CD4-positive, alpha-beta T cell (primary cell): Measurements from ENCODE around the gene ARHGAP15. TPM values are rescaled to one million over a fixed set of nuclear protein-coding genes. Genes with fewer than 3 reads are reported as not detected.
"Not testable (repeated sequence)": the region's sequence is repeated elsewhere in the genome, so short reads cannot be mapped to it uniquely, and the experiment has no call there.

ENCODE experiments used
- ATAC-seq: fragments of 200-7000 bp; cut with Tn5 transposase; one replicate; pipeline ENCODE4 v1.10.0; 2022; ENCODE audit warnings: mild to moderate bottlenecking; ENCODE audit not compliant: poor library complexity
- CTCF ChIA-PET: fragments of 350-600 bp; sonication (Branson Sonifier 250); formaldehyde crosslinking; loops from one replicate; lab custom pipeline; 2021; ENCODE audit warnings: antibody characterized with exemption, inconsistent platforms; lab: Charles Lee
- POLR2A ChIA-PET: fragments of 350-600 bp; sonication (Branson Sonifier 250); formaldehyde crosslinking; loops from one replicate; lab custom pipeline; 2021; ENCODE audit warnings: antibody characterized with exemption, inconsistent platforms; lab: Charles Lee
- DNase-seq, 14 experiments: peaks; one replicate each; pipeline ENCODE4 v3.0.0-alpha.2; 2013 to 2020; ENCODE audit warnings: mixed read lengths in 2 of 14
- H3K27ac ChIP-seq, 2 donors: one replicate each; pipeline versions ENCODE4 v1.5.1 to v1.7.0; 2013; ENCODE audit warnings: low read length in 2 of 2, low read depth in 1 of 2, mild to moderate bottlenecking in 1 of 2
- H3K27me3 ChIP-seq, 2 experiments: 1 replicate in 1 of 2; 2 replicates in 1 of 2; pipeline versions ENCODE4 v1.6.1 to v1.7.0; 2013; ENCODE audit warnings: low read length in 2 of 2, control low read depth in 1 of 2, mild to moderate bottlenecking in 1 of 2, moderate library complexity in 1 of 2; ENCODE audit not compliant: insufficient read depth in 2 of 2, control insufficient read depth in 1 of 2
- H3K36me3 ChIP-seq: one replicate; pipeline ENCODE4 v1.6.1; 2013; ENCODE audit warnings: low read length, control low read depth; ENCODE audit not compliant: insufficient read depth
- H3K4me1 ChIP-seq: one replicate; pipeline ENCODE4 v1.6.1; 2013; ENCODE audit warnings: low read length, control low read depth; ENCODE audit not compliant: insufficient read depth
- H3K4me3 ChIP-seq: one replicate; pipeline ENCODE4 v1.5.1; 2013; ENCODE audit warnings: mild to moderate bottlenecking, low read length, moderate library complexity
- H3K9me3 ChIP-seq, 2 experiments: 1 replicate in 1 of 2; 2 replicates in 1 of 2; pipeline versions ENCODE4 v1.6.1 to v1.7.0; 2013; ENCODE audit warnings: low read length in 2 of 2, mild to moderate bottlenecking in 2 of 2, control low read depth in 1 of 2, moderate library complexity in 1 of 2; ENCODE audit not compliant: control insufficient read depth in 1 of 2, insufficient read depth in 1 of 2
- H3K27ac Mint-ChIP-seq: one replicate; pipeline ENCODE4 v1.8.0; 2020; ENCODE audit warnings: mixed read lengths
- H3K27me3 Mint-ChIP-seq: one replicate; pipeline ENCODE4 v1.8.0; 2021; ENCODE audit warnings: mixed read lengths
- H3K36me3 Mint-ChIP-seq: one replicate; pipeline ENCODE4 v1.8.0; 2021; ENCODE audit warnings: low read depth, mixed read lengths
- H3K4me1 Mint-ChIP-seq: one replicate; pipeline ENCODE4 v1.8.0; 2021; ENCODE audit warnings: low read depth, mixed read lengths
- H3K4me3 Mint-ChIP-seq: one replicate; pipeline ENCODE4 v1.8.0; 2020; ENCODE audit warnings: mild to moderate bottlenecking, mixed read lengths
- H3K9me3 Mint-ChIP-seq: one replicate; pipeline ENCODE4 v1.8.0; 2020; ENCODE audit warnings: mixed read lengths
- CTCF ChIP-seq: fragments of 200-600 bp; IDR thresholded peaks from one replicate; pipeline ENCODE4 v1.8.0; 2022; ENCODE audit warnings: antibody characterized with exemption, mild to moderate bottlenecking
- intact Hi-C, 2 experiments: fragments of 100-400 bp; cut with DNase I in 1 of 2; cut with micrococcal nuclease in 1 of 2; formaldehyde crosslinking; loops; one replicate each; pipeline versions ENCODE4 v1.15.1 to v1.9.0; 2023 to 2025; cut with DNase I, micrococcal nuclease
- total RNA-seq, 174 experiments: library from RNA in 2 of 174; stranded (reverse) in 2 of 174; gene quantifications; one replicate each; pipeline ENCODE4 v1.2.3 and lab custom pipeline; 2021 to 2026

The ARHGAP15 gene
- total RNA-seq, 2 experiments from 2014 or later: 158 to 165 TPM

DNA sequence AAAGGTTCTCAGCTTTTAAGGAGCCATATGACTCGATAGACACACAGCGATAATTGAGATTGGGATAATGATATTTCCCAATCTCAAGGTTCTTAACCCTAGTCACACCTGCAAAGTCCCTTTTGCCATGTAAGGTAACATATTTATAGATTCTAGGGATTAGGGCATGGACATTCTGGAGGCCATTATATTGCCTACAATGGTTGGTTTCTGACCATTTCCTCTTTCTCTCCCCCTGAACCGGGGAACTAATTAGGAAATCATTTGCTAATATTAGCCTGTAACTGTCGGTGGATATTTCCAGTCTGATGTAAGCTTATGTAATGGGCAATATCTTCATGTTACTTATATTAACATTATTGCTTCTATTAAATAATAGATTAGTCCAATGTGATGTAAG, 40.8 kb upstream of the ARHGAP15 start:
- no peaks in the 10 kb centered on the region for H3K36me3 ChIP-seq
- intact Hi-C loops: no loop called here
- no peak for ATAC-seq
- H3K4me1 ChIP-seq: no peaks in the 10 kb centered on the region
- Mint-ChIP-seq H3K4me3 (no peak overlapping the region), H3K36me3 (no peaks in the 10 kb centered on the region), H3K27ac (no peak overlapping the region), H3K9me3 (no peaks in the 10 kb centered on the region), H3K27me3 (no peaks in the 10 kb centered on the region), H3K4me1 (peaks cover 19% of the 10 kb centered on the region)
- DNase-seq: no peak
- POLR2A ChIA-PET: no interaction called here
- H3K27ac ChIP-seq: no peak overlapping the region
- no peak overlapping the region for H3K4me3 ChIP-seq
- CTCF ChIA-PET: no interaction called here
- no peak for TF ChIP-seq CTCF
- no peaks in the 10 kb centered on the region for H3K9me3 ChIP-seq
- no peaks in the 10 kb centered on the region for H3K27me3 ChIP-seq

DNA sequence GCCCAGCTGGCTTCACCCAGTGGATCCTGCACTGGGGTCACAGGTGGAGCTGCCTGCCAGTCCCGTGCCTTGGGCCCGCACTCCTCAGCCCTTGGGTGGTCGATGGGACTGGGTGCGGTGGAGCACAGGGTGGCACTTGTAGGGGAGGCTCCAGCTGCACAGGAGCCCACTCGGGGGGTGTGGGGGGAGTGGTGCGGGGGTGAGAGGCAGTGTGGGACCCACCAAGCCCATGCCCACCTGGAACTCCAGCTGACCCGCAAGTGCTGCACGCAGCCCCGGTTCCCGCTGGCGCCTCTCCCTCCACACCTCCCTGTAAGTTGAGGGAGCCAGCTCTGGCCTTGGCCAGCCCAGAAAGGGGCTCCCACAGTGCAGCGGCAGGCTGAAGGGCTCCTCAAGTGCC, 39.7 kb upstream of the ARHGAP15 start:
- H3K4me3 Mint-ChIP-seq, H3K27ac Mint-ChIP-seq, intact Hi-C loops, DNase-seq, H3K27me3 ChIP-seq, CTCF ChIA-PET, H3K27ac ChIP-seq, H3K9me3 Mint-ChIP-seq, H3K9me3 ChIP-seq, H3K27me3 Mint-ChIP-seq, H3K4me3 ChIP-seq, H3K36me3 Mint-ChIP-seq, ATAC-seq, H3K36me3 ChIP-seq, H3K4me1 ChIP-seq, POLR2A ChIA-PET: not testable (repeated sequence)
- H3K4me1 Mint-ChIP-seq: peaks cover 11% of the 10 kb centered on the region

GRCh38 chr2:143110758-143111428, 18.3 kb upstream of the ARHGAP15 start:
- peak; percentile 83 for TF ChIP-seq CTCF
- Histone ChIP-seq H3K36me3 (no peaks in the 10 kb centered on the region), H3K27ac (peak overlapping the region in 1 of 2 donors; percentile 20), H3K4me3 (no peak overlapping the region), H3K9me3 (no peaks in the 10 kb centered on the region), H3K4me1 (peaks cover 5% of the 10 kb centered on the region), H3K27me3 (no peaks in the 10 kb centered on the region)
- POLR2A ChIA-PET: interaction anchor here (0.7 to 4.5 kb wide), 10 partner anchors 16 to 150 kb away, joined by 3 to 42 read pairs (median 8); partner anchors contain the start of gene ARHGAP15
- intact Hi-C loops: loop anchor here (1.0 to 2.0 kb wide), 5 partner anchors 18 to 149 kb away; partner anchors contain the start of gene ARHGAP15 (in 1 of the 2)
- peaks cover 42% of the 10 kb centered on the region for H3K4me1 Mint-ChIP-seq
- peak overlapping the region; percentile 34 for H3K27ac Mint-ChIP-seq
- H3K9me3 Mint-ChIP-seq: no peaks in the 10 kb centered on the region
- no peak overlapping the region for H3K4me3 Mint-ChIP-seq
- H3K36me3 Mint-ChIP-seq: no peaks in the 10 kb centered on the region
- ATAC-seq (peak; percentile 93), DNase-seq (peak; percentile 39 to 88 (median 54))
- CTCF ChIA-PET: interaction anchor here (0.6 to 4.0 kb wide), 25 partner anchors 10 to 173 kb away, joined by 3 to 42 read pairs (median 4); partner anchors contain the start of gene ARHGAP15
- no peaks in the 10 kb centered on the region for H3K27me3 Mint-ChIP-seq
